Chondrocyte (in vitro differentiated cells): ENCODE data around the gene NINJ1. TPM values are rescaled to one million over a fixed set of nuclear protein-coding genes. Genes with fewer than 3 reads are reported as not detected.
"Not testable (repeated sequence)": the region's sequence is repeated elsewhere in the genome, so short reads cannot be mapped to it uniquely, and the experiment has no call there.

Experiments
- DNase-seq: peaks from one replicate; pipeline ENCODE4 v3.0.0; 2021; ENCODE audit warnings: mixed read lengths, low spot score
- H3K27ac Mint-ChIP-seq: one replicate; pipeline ENCODE4 v1.8.0; 2021; ENCODE audit warnings: mild to moderate bottlenecking, moderate library complexity, mixed read lengths; ENCODE audit not compliant: unreplicated experiment
- H3K27me3 Mint-ChIP-seq: 2 replicates; pipeline ENCODE4 v1.8.0; 2021; ENCODE audit warnings: low read depth, mixed read lengths
- H3K36me3 Mint-ChIP-seq: 2 replicates; pipeline ENCODE4 v1.8.0; 2021; ENCODE audit warnings: low read depth, mixed read lengths
- H3K4me1 Mint-ChIP-seq: 2 replicates; pipeline ENCODE4 v1.8.0; 2021; ENCODE audit warnings: low read depth, mild to moderate bottlenecking, mixed read lengths
- H3K4me3 Mint-ChIP-seq: one replicate; pipeline ENCODE4 v1.8.0; 2021; ENCODE audit warnings: mild to moderate bottlenecking, moderate library complexity, mixed read lengths; ENCODE audit not compliant: unreplicated experiment
- H3K9me3 Mint-ChIP-seq: 2 replicates; pipeline ENCODE4 v1.8.0; 2021; ENCODE audit warnings: low read depth, mixed read lengths
- CTCF ChIP-seq: fragments of 200-600 bp; sonication (generic); IDR thresholded peaks from 2 replicates; pipeline ENCODE4 v1.5.0; 2021; ENCODE audit warnings: antibody characterized with exemption, mild to moderate bottlenecking, moderate library complexity
- total RNA-seq: library from RNA; stranded (reverse); gene quantifications from 3 replicates; pipeline ENCODE4 v1.2.1, GENCODE V29; 2021

NINJ1 gene
- total RNA-seq, 1 donor from 2014 or later, result 33.6 TPM

DNA sequence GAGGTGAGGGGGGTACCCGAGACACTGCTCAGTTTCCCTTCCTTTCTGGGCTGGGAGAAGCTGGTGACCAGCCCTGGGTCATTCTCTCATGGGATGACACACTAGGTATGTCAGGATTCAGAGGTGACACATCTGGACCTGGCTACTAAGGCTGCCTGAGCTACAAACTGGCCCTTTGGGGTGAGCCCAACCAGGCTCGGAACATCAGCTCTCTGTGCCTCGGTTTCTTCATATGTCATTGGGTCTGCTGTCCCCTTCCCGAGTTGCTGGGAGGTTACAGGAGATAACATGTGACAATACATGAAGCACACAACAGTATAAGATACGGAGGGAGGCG is 26.3 kb downstream of the NINJ1 start:
- peak; percentile 35 for DNase-seq
- no peak overlapping the region for H3K4me3 Mint-ChIP-seq
- peaks cover 19% of the 10 kb centered on the region for H3K36me3 Mint-ChIP-seq
- H3K27ac Mint-ChIP-seq, result no peak overlapping the region
- H3K27me3 Mint-ChIP-seq, result no peaks in the 10 kb centered on the region
- TF ChIP-seq CTCF, result no peak
- peaks cover 13% of the 10 kb centered on the region for H3K9me3 Mint-ChIP-seq
- peaks cover 3% of the 10 kb centered on the region for H3K4me1 Mint-ChIP-seq

GRCh38 chr9:93107151-93107824 is 26.8 kb downstream of the NINJ1 start:
- no peak for TF ChIP-seq CTCF
- Mint-ChIP-seq H3K27me3 (no peaks in the 10 kb centered on the region), H3K36me3 (peaks cover 21% of the 10 kb centered on the region), H3K27ac (no peak overlapping the region), H3K9me3 (peaks cover 13% of the 10 kb centered on the region), H3K4me1 (peaks cover 3% of the 10 kb centered on the region), H3K4me3 (no peak overlapping the region)
- DNase-seq, result peak; percentile 62

DNA sequence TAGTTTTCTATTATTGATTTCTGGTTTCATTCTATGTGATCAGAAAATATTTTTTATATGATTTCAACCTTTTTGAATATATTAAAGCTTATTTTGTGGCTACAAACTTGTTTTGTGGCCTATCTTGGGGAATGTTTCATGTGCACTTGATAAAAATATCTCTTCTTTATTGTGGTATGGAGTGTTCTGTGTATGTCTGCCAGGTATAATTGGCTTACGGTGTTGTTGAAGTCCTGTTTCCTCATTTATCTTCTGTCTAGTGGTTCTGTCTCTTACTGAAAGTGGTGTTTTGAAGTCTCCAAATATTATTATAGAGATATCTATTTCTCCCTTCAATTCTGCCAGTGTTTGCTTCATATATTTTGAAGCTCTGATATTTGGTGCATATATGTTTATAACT is 28.4 kb downstream of the NINJ1 start:
- peaks cover 19% of the 10 kb centered on the region for H3K36me3 Mint-ChIP-seq
- no peak overlapping the region for H3K4me3 Mint-ChIP-seq

GRCh38 chr9:93101086-93101485 is 33.0 kb downstream of the NINJ1 start:
- not testable (repeated sequence) for H3K27ac Mint-ChIP-seq, H3K4me3 Mint-ChIP-seq, H3K27me3 Mint-ChIP-seq
- H3K36me3 Mint-ChIP-seq, result peaks cover 15% of the 10 kb centered on the region
- peak; percentile 21 for DNase-seq
- peaks cover 33% of the 10 kb centered on the region for H3K4me1 Mint-ChIP-seq
- peaks cover 13% of the 10 kb centered on the region for H3K9me3 Mint-ChIP-seq

More for the DNA sequence above, 28.4 kb downstream of the NINJ1 start:
- Mint-ChIP-seq H3K27ac (no peak overlapping the region), H3K9me3 (peaks cover 13% of the 10 kb centered on the region), H3K4me1 (peaks cover 4% of the 10 kb centered on the region), H3K27me3 (no peaks in the 10 kb centered on the region)
- TF ChIP-seq CTCF, result no peak
- no peak for DNase-seq

DNA sequence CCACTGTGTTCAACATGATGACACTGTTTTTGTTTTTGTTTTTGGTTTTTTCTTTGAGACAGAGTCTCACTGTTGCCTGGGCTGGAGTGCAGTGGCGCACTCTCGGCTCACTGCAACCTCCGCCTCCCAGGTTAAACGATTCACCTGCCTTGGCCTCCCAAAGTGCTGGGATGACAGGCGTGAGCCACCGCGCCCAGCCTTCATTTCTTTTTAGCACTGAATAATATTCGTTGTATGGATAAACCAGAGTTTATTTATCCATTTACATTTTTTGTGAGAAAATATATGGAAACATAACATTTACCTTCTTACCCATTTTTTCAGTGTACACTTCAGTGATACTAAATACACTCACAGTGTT is 33.8 kb downstream of the NINJ1 start:
- peaks cover 15% of the 10 kb centered on the region for H3K36me3 Mint-ChIP-seq
- no peaks in the 10 kb centered on the region for H3K27me3 Mint-ChIP-seq
- H3K27ac Mint-ChIP-seq, result no peak overlapping the region
- peaks cover 13% of the 10 kb centered on the region for H3K9me3 Mint-ChIP-seq
- no peak overlapping the region for H3K4me3 Mint-ChIP-seq
- no peak for TF ChIP-seq CTCF
- H3K4me1 Mint-ChIP-seq, result peaks cover 33% of the 10 kb centered on the region
- peak; percentile 27 for DNase-seq
